ENCODE measurements around the gene SMIM27. TPM values are rescaled to one million over a fixed set of nuclear protein-coding genes. Genes with fewer than 3 reads are reported as not detected.

The SMIM27 gene, protein sequence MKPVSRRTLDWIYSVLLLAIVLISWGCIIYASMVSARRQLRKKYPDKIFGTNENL
- total RNA-seq: 15.9 and 17.1 TPM in 2 replicates

DNA sequence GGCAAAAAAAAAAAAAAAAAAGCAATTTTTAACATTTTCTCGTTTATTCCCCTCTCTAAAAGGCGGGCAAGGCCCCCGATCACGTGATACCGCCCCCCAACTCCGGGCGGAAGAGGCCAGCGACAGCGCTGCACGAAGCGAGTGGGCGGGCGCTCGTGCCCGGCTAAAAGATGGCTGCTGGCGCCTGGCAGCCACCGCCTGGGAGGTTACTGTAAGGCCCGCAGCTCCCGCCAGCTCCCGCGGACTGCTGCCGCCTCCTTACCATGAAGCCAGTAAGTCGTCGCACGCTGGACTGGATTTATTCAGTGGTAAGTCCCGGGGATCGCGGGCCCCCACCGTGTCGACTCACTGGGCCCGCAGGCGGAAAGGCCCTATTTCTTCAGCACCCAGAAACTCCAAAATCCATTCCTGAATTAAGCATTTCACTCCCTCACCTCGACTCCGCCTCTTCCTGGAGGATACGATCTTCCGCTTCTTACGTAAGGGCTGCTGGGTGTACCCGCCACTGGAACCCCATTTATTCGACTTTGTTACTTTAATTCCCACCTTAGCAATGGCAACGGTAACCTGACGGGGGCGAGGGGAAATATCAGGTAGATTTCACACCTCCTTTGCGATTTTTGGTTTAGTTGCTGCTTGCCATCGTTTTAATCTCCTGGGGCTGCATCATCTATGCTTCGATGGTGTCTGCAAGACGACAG, at the start of gene SMIM27, which contains the start of gene TOPORS:
SMIM27 (plus strand) TSS at position 156 of the 701 bp plus-strand sequence; CDS start at position 264, 108 bp downstream.
TOPORS (minus strand) TSS at position 415 of the 701 bp plus-strand sequence; CDS start at position 265, 150 bp downstream.
- DNase-seq (peak; percentile 79), ATAC-seq (ENCODE audit: low read depth) (peak; percentile 61)
- TF ChIP-seq CTCF (IDR thresholded peaks at IDR 0.05): no peak
- CTCF ChIA-PET: interaction anchor here (1.0 to 3.3 kb wide), 4 partner anchors 20 to 173 kb away, joined by 4 to 18 read pairs (median 8); no protein-coding TSS in a partner anchor
- peak within 1 kb of the TSS; percentile 95 for H3K4me3 Mint-ChIP-seq
- peak within 1 kb of the TSS; percentile 98 for H3K27ac Mint-ChIP-seq
- intact Hi-C loops (cut with micrococcal nuclease): loop anchor here (10.0 kb wide), 3 partner anchors 612 to 922 kb away; partner anchors contain the start of genes B4GALT1, NFX1 and NOL6
- peaks cover 33% of the 10 kb centered on the region for H3K36me3 Mint-ChIP-seq (ENCODE audit: low read depth)
- no peaks in the 10 kb centered on the region for H3K27me3 Mint-ChIP-seq
- H3K4me1 Mint-ChIP-seq: peaks cover 37% of the 10 kb centered on the region
- H3K9me3 Mint-ChIP-seq: no peaks in the 10 kb centered on the region
- POLR2A ChIA-PET: interaction anchor here (0.7 to 4.4 kb wide), 9 partner anchors 20 to 738 kb away, joined by 3 to 40 read pairs (median 9); partner anchors contain the start of genes ACO1, DNAJA1, NDUFB6 and NFX1

DNA sequence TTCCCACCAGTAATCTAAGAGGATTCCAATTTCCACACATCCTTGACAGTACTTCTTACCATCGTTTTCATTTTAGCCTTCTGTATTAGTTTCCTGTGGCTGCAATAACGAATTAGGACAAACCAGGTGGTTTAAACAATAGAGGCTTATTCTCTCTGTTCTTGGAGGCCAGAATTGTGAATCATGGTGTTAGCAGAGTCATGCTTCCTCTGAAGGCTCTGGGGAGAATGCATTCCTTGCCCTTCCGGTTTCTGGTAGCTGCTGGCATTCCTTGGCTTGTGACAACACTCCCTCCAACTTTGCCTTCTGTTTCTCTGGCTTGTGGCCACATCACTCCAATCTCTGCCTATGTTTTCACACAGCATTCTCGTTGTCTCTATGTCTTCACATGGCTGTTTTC, 49.7 kb upstream of the SMIM27 start:
- DNase-seq (no peak), ATAC-seq (ENCODE audit: low read depth) (no peak)
- CTCF ChIA-PET: no interaction called here
- intact Hi-C loops (cut with micrococcal nuclease): no loop called here
- POLR2A ChIA-PET: no interaction called here
- no peak overlapping the region for H3K4me3 Mint-ChIP-seq
- peaks cover 39% of the 10 kb centered on the region for H3K36me3 Mint-ChIP-seq (ENCODE audit: low read depth)
- H3K9me3 Mint-ChIP-seq: no peaks in the 10 kb centered on the region
- H3K4me1 Mint-ChIP-seq: no peaks in the 10 kb centered on the region
- H3K27ac Mint-ChIP-seq: no peak overlapping the region
- no peaks in the 10 kb centered on the region for H3K27me3 Mint-ChIP-seq
- TF ChIP-seq CTCF (IDR thresholded peaks at IDR 0.05): no peak

GRCh38 chr9:32503008-32503407, 49.1 kb upstream of the SMIM27 start:
- Mint-ChIP-seq H3K27ac (no peak overlapping the region), H3K9me3 (no peaks in the 10 kb centered on the region), H3K27me3 (no peaks in the 10 kb centered on the region), H3K4me1 (no peaks in the 10 kb centered on the region), H3K4me3 (no peak overlapping the region), H3K36me3 (ENCODE audit: low read depth) (peaks cover 35% of the 10 kb centered on the region)
- DNase-seq (no peak), ATAC-seq (ENCODE audit: low read depth) (no peak)
- CTCF ChIA-PET: no interaction called here
- TF ChIP-seq CTCF (IDR thresholded peaks at IDR 0.05): no peak
- intact Hi-C loops (cut with micrococcal nuclease): no loop called here
- POLR2A ChIA-PET: no interaction called here

- intact Hi-C loops (cut with micrococcal nuclease): no loop called here
- DNase-seq (no peak), ATAC-seq (ENCODE audit: low read depth) (no peak)
- ChIA-PET CTCF (no interaction called here), POLR2A (no interaction called here)
- H3K4me1 Mint-ChIP-seq: peaks cover 33% of the 10 kb centered on the region
- no peaks in the 10 kb centered on the region for H3K27me3 Mint-ChIP-seq
- H3K4me3 Mint-ChIP-seq: no peak overlapping the region
- H3K9me3 Mint-ChIP-seq: no peaks in the 10 kb centered on the region
- peaks cover 3% of the 10 kb centered on the region for H3K36me3 Mint-ChIP-seq (ENCODE audit: low read depth)
- TF ChIP-seq CTCF (IDR thresholded peaks at IDR 0.05): no peak
- no peak overlapping the region for H3K27ac Mint-ChIP-seq
These were observed 43.4 kb upstream of the SMIM27 start for GRCh38 chr9:32508728-32509127.

GRCh38 chr9:32516241-32516640, 35.9 kb upstream of the SMIM27 start:
- POLR2A ChIA-PET: no interaction called here
- ATAC-seq (ENCODE audit: low read depth): no peak
- H3K4me3 Mint-ChIP-seq: no peak overlapping the region
- no peaks in the 10 kb centered on the region for H3K9me3 Mint-ChIP-seq
- H3K36me3 Mint-ChIP-seq (ENCODE audit: low read depth): peaks cover 48% of the 10 kb centered on the region
- H3K4me1 Mint-ChIP-seq: peaks cover 23% of the 10 kb centered on the region
- no peak for DNase-seq
- CTCF ChIA-PET: no interaction called here
- H3K27me3 Mint-ChIP-seq: no peaks in the 10 kb centered on the region
- no peak for TF ChIP-seq CTCF (IDR thresholded peaks at IDR 0.05)
- intact Hi-C loops (cut with micrococcal nuclease): no loop called here
- no peak overlapping the region for H3K27ac Mint-ChIP-seq

All from activated B cell treated with CpG ODN at 0.5 μM for 24 hours (primary cell).